Vagina (tissue), 2 donors: Measurements from ENCODE around the gene COL9A3.
A peak's percentile ranks its signal among the peaks of the same experiment; 100 is the strongest.

Experiments
- POLR2A ChIP-seq, 2 donors: fragments of 450-650 bp; IDR thresholded peaks; one replicate each; pipeline ENCODE4 v1.6.1; 2017; ENCODE audit warnings: antibody characterized with exemption in 2 of 2, mild to moderate bottlenecking in 2 of 2, moderate library complexity in 2 of 2
- POLR2AphosphoS5 ChIP-seq, 2 donors: sonication (generic); formaldehyde crosslinking; IDR thresholded peaks; one replicate each; pipeline ENCODE4 v1.9.0; 2017; ENCODE audit warnings: antibody characterized with exemption in 2 of 2, mild to moderate bottlenecking in 2 of 2, low read depth in 1 of 2; ENCODE audit not compliant: insufficient read depth in 1 of 2
- TF ChIP-seq, protein P1 (sequence below), 3 experiments: fragments of 450-650 bp in 2 of 3; fragments of 200-600 bp in 1 of 3; sonication (generic) in 1 of 3; IDR thresholded peaks; one replicate each; pipeline ENCODE4 v1.5.1; 2017 to 2019; ENCODE audit warnings: antibody characterized with exemption in 3 of 3, mild to moderate bottlenecking in 2 of 3, moderate library complexity in 2 of 3

DNA sequence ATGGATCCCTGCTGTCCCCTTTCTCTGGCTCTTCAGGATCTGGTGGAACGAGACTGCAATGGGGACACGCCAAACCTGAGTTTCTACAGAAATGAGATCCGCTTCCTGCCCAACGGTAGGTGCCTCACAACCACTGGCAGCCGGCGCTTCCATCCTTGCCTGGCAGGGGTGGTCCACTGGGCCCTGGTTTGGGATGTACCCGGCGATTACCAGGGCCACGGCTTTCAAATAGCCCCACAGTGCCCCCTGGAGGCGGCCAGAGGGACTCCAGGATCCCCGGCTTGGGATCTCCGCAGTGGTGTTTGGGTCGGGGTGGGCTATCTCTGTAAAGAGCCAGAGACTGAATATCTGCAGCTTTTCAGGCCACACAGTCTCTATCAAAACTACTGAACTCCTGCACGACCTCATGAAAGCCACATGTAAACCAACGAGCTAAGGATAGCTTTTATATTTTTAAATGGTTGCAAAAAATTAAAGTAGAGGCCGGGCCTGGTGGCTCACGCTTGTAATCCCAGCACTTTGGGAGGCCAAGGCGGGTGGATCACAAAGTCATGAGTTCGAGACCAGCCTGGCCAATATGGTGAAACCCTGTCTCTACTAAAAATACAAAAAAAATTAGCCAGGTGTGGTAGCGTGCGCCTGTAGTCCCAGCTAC is 8.5 kb upstream of the COL9A3 start:
- TF ChIP-seq, protein P1, sequence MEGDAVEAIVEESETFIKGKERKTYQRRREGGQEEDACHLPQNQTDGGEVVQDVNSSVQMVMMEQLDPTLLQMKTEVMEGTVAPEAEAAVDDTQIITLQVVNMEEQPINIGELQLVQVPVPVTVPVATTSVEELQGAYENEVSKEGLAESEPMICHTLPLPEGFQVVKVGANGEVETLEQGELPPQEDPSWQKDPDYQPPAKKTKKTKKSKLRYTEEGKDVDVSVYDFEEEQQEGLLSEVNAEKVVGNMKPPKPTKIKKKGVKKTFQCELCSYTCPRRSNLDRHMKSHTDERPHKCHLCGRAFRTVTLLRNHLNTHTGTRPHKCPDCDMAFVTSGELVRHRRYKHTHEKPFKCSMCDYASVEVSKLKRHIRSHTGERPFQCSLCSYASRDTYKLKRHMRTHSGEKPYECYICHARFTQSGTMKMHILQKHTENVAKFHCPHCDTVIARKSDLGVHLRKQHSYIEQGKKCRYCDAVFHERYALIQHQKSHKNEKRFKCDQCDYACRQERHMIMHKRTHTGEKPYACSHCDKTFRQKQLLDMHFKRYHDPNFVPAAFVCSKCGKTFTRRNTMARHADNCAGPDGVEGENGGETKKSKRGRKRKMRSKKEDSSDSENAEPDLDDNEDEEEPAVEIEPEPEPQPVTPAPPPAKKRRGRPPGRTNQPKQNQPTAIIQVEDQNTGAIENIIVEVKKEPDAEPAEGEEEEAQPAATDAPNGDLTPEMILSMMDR (IDR thresholded peaks at IDR 0.05), result peak; percentile 65 to 77 (median 70)
- no peak for TF ChIP-seq POLR2A (IDR thresholded peaks at IDR 0.05)
- no peak for TF ChIP-seq POLR2AphosphoS5 (IDR thresholded peaks at IDR 0.05; ENCODE audit: insufficient read depth in 1 of 2, low read depth in 1 of 2)
